ENCODE data around the gene ELOB.

ELOB gene

DNA sequence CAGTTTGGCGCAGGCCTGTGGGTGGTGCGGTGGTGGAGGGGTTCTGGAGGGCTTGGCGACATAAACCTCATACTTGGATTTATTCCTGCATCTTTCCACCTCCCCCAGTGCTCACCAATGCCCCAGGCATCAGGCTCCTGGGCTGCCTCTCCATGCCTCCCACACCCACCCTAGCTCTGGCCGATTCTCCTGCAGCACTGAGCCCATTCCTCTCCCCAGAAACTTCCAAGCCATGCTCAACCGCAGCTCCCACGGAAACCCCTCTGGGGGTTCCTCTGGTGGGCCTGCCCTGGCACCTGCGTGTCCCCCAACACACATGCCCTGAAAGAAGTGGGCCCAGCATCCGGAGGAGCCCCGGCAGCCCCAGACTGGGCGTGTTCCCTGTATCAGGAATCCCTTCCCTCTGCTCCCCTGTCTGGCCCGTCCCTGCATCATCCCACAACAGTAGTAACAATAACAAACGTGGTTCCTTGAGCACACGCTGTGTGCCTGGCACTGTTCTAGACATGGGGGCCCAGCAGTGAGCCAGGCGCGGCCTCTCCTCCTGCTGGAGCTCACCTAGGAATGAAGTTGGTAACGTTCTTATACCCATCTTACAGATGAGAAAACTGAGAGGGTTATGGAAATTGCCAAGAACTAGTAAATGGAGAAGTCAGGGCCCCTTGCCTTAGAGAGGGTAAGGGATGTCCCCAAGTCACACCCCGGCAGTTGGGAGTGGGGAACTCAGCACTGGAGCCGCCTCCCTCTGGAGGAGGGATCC is 42.3 kb upstream of the ELOB start:
- H3K27me3 ChIP-seq (ENCODE audit: insufficient read depth, low read length, poor library complexity, severe bottlenecking): no peaks in the 10 kb centered on the region

GRCh38 chr16:2818272-2818876 is 41.3 kb upstream of the ELOB start:
- Histone ChIP-seq H2AFZ (ENCODE audit: low read length) (no peak overlapping the region), H3K9me3 (ENCODE audit: insufficient read depth, low read depth, low read length) (no peaks in the 10 kb centered on the region), H3K9me2 (replicated peaks; ENCODE audit: low read depth, low read length) (no peaks in the 10 kb centered on the region), H3K4me2 (ENCODE audit: low read depth, low read length, poor library complexity, severe bottlenecking) (no peak overlapping the region), H3K4me1 (ENCODE audit: insufficient read depth, low read length, poor library complexity, severe bottlenecking) (no peaks in the 10 kb centered on the region), H3K36me3 (ENCODE audit: insufficient read depth, low read length) (no peaks in the 10 kb centered on the region), H3K79me2 (ENCODE audit: insufficient read depth, low read length) (no peaks in the 10 kb centered on the region), H3K27me3 (ENCODE audit: insufficient read depth, low read length, poor library complexity, severe bottlenecking) (no peaks in the 10 kb centered on the region), H3F3A (ENCODE audit: low read depth) (no peaks in the 10 kb centered on the region), H3K9ac (ENCODE audit: low read depth, low read length, poor library complexity, severe bottlenecking) (no peak overlapping the region), H3K4me3 (ENCODE audit: low read length, poor library complexity, severe bottlenecking) (no peak overlapping the region), H4K20me1 (ENCODE audit: insufficient read depth, low read length, poor library complexity, severe bottlenecking) (no peaks in the 10 kb centered on the region)
- TF ChIP-seq EZH2phosphoT487 (IDR thresholded peaks at IDR 0.05; ENCODE audit: borderline replicate concordance): no peak
- TF ChIP-seq CTCF (conservative IDR thresholded peaks at IDR 0.05; ENCODE audit: low read length): no peak

More for the DNA sequence above, 42.3 kb upstream of the ELOB start:
- Histone ChIP-seq H2AFZ (ENCODE audit: low read length) (no peak overlapping the region), H3K9me3 (ENCODE audit: insufficient read depth, low read depth, low read length) (no peaks in the 10 kb centered on the region), H4K20me1 (ENCODE audit: insufficient read depth, low read length, poor library complexity, severe bottlenecking) (no peaks in the 10 kb centered on the region), H3K9ac (ENCODE audit: low read depth, low read length, poor library complexity, severe bottlenecking) (no peak overlapping the region), H3K9me2 (replicated peaks; ENCODE audit: low read depth, low read length) (no peaks in the 10 kb centered on the region), H3F3A (ENCODE audit: low read depth) (no peaks in the 10 kb centered on the region), H3K36me3 (ENCODE audit: insufficient read depth, low read length) (no peaks in the 10 kb centered on the region), H3K79me2 (ENCODE audit: insufficient read depth, low read length) (no peaks in the 10 kb centered on the region), H3K4me3 (ENCODE audit: low read length, poor library complexity, severe bottlenecking) (no peak overlapping the region), H3K4me2 (ENCODE audit: low read depth, low read length, poor library complexity, severe bottlenecking) (no peak overlapping the region), H3K4me1 (ENCODE audit: insufficient read depth, low read length, poor library complexity, severe bottlenecking) (no peaks in the 10 kb centered on the region)
- TF ChIP-seq CTCF (conservative IDR thresholded peaks at IDR 0.05; ENCODE audit: low read length) (no peak), EZH2phosphoT487 (IDR thresholded peaks at IDR 0.05; ENCODE audit: borderline replicate concordance) (no peak)

- H3K4me2 ChIP-seq (ENCODE audit: low read depth, low read length, poor library complexity, severe bottlenecking): no peak overlapping the region
Observed at GRCh38 chr16:2817340-2818271, 40.5 kb upstream of the ELOB start.

More at GRCh38 chr16:2817340-2818271, 40.5 kb upstream of the ELOB start:
- Histone ChIP-seq H3K36me3 (ENCODE audit: insufficient read depth, low read length) (no peaks in the 10 kb centered on the region), H3F3A (ENCODE audit: low read depth) (no peaks in the 10 kb centered on the region), H3K9me3 (ENCODE audit: insufficient read depth, low read depth, low read length) (no peaks in the 10 kb centered on the region), H3K27me3 (ENCODE audit: insufficient read depth, low read length, poor library complexity, severe bottlenecking) (no peaks in the 10 kb centered on the region), H3K9me2 (replicated peaks; ENCODE audit: low read depth, low read length) (no peaks in the 10 kb centered on the region), H3K79me2 (ENCODE audit: insufficient read depth, low read length) (no peaks in the 10 kb centered on the region), H3K4me1 (ENCODE audit: insufficient read depth, low read length, poor library complexity, severe bottlenecking) (no peaks in the 10 kb centered on the region), H3K4me3 (ENCODE audit: low read length, poor library complexity, severe bottlenecking) (no peak overlapping the region), H2AFZ (ENCODE audit: low read length) (no peak overlapping the region), H4K20me1 (ENCODE audit: insufficient read depth, low read length, poor library complexity, severe bottlenecking) (no peaks in the 10 kb centered on the region), H3K9ac (ENCODE audit: low read depth, low read length, poor library complexity, severe bottlenecking) (no peak overlapping the region)
- TF ChIP-seq EZH2phosphoT487 (IDR thresholded peaks at IDR 0.05; ENCODE audit: borderline replicate concordance) (no peak), CTCF (conservative IDR thresholded peaks at IDR 0.05; ENCODE audit: low read length) (no peak)
